Lower leg skin (tissue), 3 donors: ENCODE data around the gene HSPB1.

Source experiments
- POLR2A ChIP-seq, 2 donors: fragments of 450-650 bp; IDR thresholded peaks; one replicate each; pipeline ENCODE4 v1.6.1; 2016 to 2017; ENCODE audit warnings: antibody characterized with exemption in 2 of 2, mild to moderate bottlenecking in 1 of 2, moderate library complexity in 1 of 2
- TF ChIP-seq, protein P1 (sequence below), 3 donors: fragments of 450-650 bp; IDR thresholded peaks; one replicate each; pipeline ENCODE4 v1.5.1; 2016; ENCODE audit warnings: antibody characterized with exemption in 3 of 3, mild to moderate bottlenecking in 3 of 3, moderate library complexity in 2 of 3

DNA sequence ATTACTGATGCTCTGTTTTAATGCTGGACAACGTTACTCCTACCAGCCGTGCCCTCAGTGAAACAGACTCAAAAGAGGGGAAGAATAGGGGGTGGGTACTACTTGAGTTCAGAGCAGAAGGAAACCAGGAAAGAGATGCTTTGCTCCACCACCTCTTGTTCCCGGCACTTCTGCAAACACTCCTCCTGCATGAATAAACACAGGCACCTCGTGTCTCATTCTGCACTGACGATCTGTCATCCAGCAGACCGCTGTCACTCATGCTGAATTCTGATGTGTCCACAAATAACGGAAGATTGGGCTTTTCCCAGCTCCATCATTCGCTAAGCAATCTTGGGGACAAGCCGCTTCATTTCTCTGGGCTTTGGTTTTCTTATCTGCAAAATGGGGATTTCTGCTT, 29.6 kb downstream of the HSPB1 start:
- TF ChIP-seq, protein P1, sequence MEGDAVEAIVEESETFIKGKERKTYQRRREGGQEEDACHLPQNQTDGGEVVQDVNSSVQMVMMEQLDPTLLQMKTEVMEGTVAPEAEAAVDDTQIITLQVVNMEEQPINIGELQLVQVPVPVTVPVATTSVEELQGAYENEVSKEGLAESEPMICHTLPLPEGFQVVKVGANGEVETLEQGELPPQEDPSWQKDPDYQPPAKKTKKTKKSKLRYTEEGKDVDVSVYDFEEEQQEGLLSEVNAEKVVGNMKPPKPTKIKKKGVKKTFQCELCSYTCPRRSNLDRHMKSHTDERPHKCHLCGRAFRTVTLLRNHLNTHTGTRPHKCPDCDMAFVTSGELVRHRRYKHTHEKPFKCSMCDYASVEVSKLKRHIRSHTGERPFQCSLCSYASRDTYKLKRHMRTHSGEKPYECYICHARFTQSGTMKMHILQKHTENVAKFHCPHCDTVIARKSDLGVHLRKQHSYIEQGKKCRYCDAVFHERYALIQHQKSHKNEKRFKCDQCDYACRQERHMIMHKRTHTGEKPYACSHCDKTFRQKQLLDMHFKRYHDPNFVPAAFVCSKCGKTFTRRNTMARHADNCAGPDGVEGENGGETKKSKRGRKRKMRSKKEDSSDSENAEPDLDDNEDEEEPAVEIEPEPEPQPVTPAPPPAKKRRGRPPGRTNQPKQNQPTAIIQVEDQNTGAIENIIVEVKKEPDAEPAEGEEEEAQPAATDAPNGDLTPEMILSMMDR (IDR thresholded peaks at IDR 0.05), result no peak
- TF ChIP-seq POLR2A (IDR thresholded peaks at IDR 0.05), result no peak
